GM12864 (cell line): Measurements from ENCODE around the gene ELP5.

Experiments used
- DNase-seq: peaks from one replicate; pipeline ENCODE4 v3.0.0-alpha.2; 2011; ENCODE audit warnings: low read depth
- H3K4me3 ChIP-seq: 2 replicates; pipeline ENCODE4 v1.5.1; 2011; ENCODE audit warnings: mild to moderate bottlenecking, low read depth, low read length, control low read depth
- CTCF ChIP-seq: IDR thresholded peaks from 2 replicates; pipeline ENCODE4 v1.5.1; 2011; ENCODE audit warnings: low read depth, mild to moderate bottlenecking, moderate library complexity, low read length, control low read depth, inconsistent platforms; ENCODE audit errors: missing control alignments

Gene ELP5

GRCh38 chr17:7262935-7263800 is 11.2 kb downstream of the ELP5 start:
- TF ChIP-seq CTCF = no peak
- H3K4me3 ChIP-seq = no peak overlapping the region
- no peak for DNase-seq

- H3K4me3 ChIP-seq = no peak overlapping the region
- no peak for DNase-seq
- TF ChIP-seq CTCF = no peak
Measured at GRCh38 chr17:7263801-7264078, 11.7 kb downstream of the ELP5 start.

- no peak for TF ChIP-seq CTCF
- H3K4me3 ChIP-seq = no peak overlapping the region
- no peak for DNase-seq
Measured at GRCh38 chr17:7266784-7267183, 14.8 kb downstream of the ELP5 start.

- TF ChIP-seq CTCF = no peak
- DNase-seq = no peak
Measured at GRCh38 chr17:7279448-7279847, 27.4 kb downstream of the ELP5 start.

GRCh38 chr17:7280519-7281073 is 28.6 kb downstream of the ELP5 start:
- DNase-seq = peak; percentile 59
- TF ChIP-seq CTCF = peak; percentile 97
- H3K4me3 ChIP-seq = peak overlapping the region; percentile 57

More at GRCh38 chr17:7279448-7279847, 27.4 kb downstream of the ELP5 start:
- H3K4me3 ChIP-seq = no peak overlapping the region

- no peak for TF ChIP-seq CTCF
- H3K4me3 ChIP-seq = peak within 1 kb of the TSS; percentile 57
- DNase-seq = peak; percentile 60
Measured at GRCh38 chr17:7281074-7281952, 29.3 kb downstream of the ELP5 start, which contains the start of gene SLC2A4. Gene SLC2A4, plus strand, starts transcription at chr17:7281718. Its CDS starts 217 bp downstream, at chr17:7281935.
